NB4 (cell line): ENCODE measurements around the gene POLDIP2.

Source experiments
- CTCF ChIP-seq: IDR thresholded peaks from one replicate; pipeline ENCODE4 v1.5.1; 2012; ENCODE audit warnings: low read depth, low read length
- MYC ChIP-seq: IDR thresholded peaks from 2 replicates; pipeline ENCODE4 v1.6.1; 2011; ENCODE audit warnings: low read depth, low read length
- POLR2A ChIP-seq: IDR thresholded peaks from 2 replicates; pipeline ENCODE4 v1.6.1; 2011; ENCODE audit warnings: mild to moderate bottlenecking; ENCODE audit not compliant: insufficient read length; ENCODE audit errors: extremely low read depth
- TF ChIP-seq, protein P1 (sequence below): IDR thresholded peaks from 2 replicates; pipeline ENCODE4 v1.6.1; 2011; ENCODE audit warnings: low read depth, low read length

- TF ChIP-seq CTCF (no peak), POLR2A (no peak), MYC (no peak)
- TF ChIP-seq, protein P1, sequence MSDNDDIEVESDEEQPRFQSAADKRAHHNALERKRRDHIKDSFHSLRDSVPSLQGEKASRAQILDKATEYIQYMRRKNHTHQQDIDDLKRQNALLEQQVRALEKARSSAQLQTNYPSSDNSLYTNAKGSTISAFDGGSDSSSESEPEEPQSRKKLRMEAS: no peak
These were observed 33.2 kb upstream of the POLDIP2 start for GRCh38 chr17:28390563-28390962.
